HepG2 (cell line): Measurements from ENCODE around the gene CHST3.

Source experiments
- BRCA1 ChIP-seq: sonication (generic); formaldehyde crosslinking; IDR thresholded peaks from 2 replicates; pipeline ENCODE4 v1.4.0; 2020; ENCODE audit warnings: missing genetic modification reagents
- CTCF ChIP-seq: sonication (generic); formaldehyde crosslinking; IDR thresholded peaks from 2 replicates; pipeline ENCODE4 v1.5.0; 2020; ENCODE audit warnings: mild to moderate bottlenecking, missing genetic modification reagents, moderate library complexity
- HINFP ChIP-seq: sonication (generic); formaldehyde crosslinking; IDR thresholded peaks from 2 replicates; pipeline ENCODE4 v1.4.0; 2020; ENCODE audit warnings: low read depth, mild to moderate bottlenecking, missing genetic modification reagents
- NPAS2 ChIP-seq: sonication (generic); formaldehyde crosslinking; IDR thresholded peaks from 2 replicates; pipeline ENCODE4 v1.8.0; 2022; ENCODE audit warnings: mild to moderate bottlenecking, missing genetic modification reagents, borderline replicate concordance
- RAD21 ChIP-seq: fragments of 450-650 bp; formaldehyde crosslinking; IDR thresholded peaks from 2 replicates; pipeline ENCODE4 v1.5.0; 2020; ENCODE audit warnings: mild to moderate bottlenecking
- RELA ChIP-seq: sonication (generic); formaldehyde crosslinking; IDR thresholded peaks from 2 replicates; pipeline ENCODE4 v1.4.0; 2020; ENCODE audit warnings: missing genetic modification reagents
- RFX5 ChIP-seq: IDR thresholded peaks from 2 replicates; pipeline ENCODE4 v1.6.1; 2011; ENCODE audit warnings: low read depth, low read length, improper control_type of control experiment
- SAP130 ChIP-seq: IDR thresholded peaks from 2 replicates; pipeline ENCODE4 v1.6.1; 2016; ENCODE audit warnings: low read depth
- U2AF2 ChIP-seq: fragments of 200-400 bp; formaldehyde crosslinking; IDR thresholded peaks from 2 replicates; pipeline ENCODE4 v1.6.1; 2017; ENCODE audit warnings: low read depth, mild to moderate bottlenecking, low read length
- ZNF773 ChIP-seq: sonication (generic); formaldehyde crosslinking; IDR thresholded peaks from 2 replicates; pipeline ENCODE4 v1.4.0; 2020; ENCODE audit warnings: missing genetic modification reagents, borderline replicate concordance
- ZZZ3 ChIP-seq: sonication (generic); formaldehyde crosslinking; IDR thresholded peaks from 2 replicates; pipeline ENCODE4 v1.4.0; 2020; ENCODE audit warnings: missing genetic modification reagents, mild to moderate bottlenecking, borderline replicate concordance

- no peak for TF ChIP-seq RELA (CRISPR knock-in tag)
- no peak for TF ChIP-seq BRCA1 (CRISPR knock-in tag)
- no peak for TF ChIP-seq SAP130 (CRISPR knock-in tag)
- TF ChIP-seq ZNF773 (CRISPR knock-in tag): no peak
- TF ChIP-seq U2AF2: no peak
- TF ChIP-seq NPAS2: no peak
- no peak for TF ChIP-seq RAD21 (CRISPR knock-in tag)
- TF ChIP-seq ZZZ3: no peak
- no peak for TF ChIP-seq HINFP (CRISPR knock-in tag)
- no peak for TF ChIP-seq CTCF (CRISPR knock-in tag)
- no peak for TF ChIP-seq RFX5
Measured at GRCh38 chr10:71974489-71975021, 10.4 kb downstream of the CHST3 start.
